HepG2 (cell line): Measurements from ENCODE around the gene SKIC2. TPM values are rescaled to one million over a fixed set of nuclear protein-coding genes. Genes with fewer than 3 reads are reported as not detected.

Experiments used
- ATAC-seq: fragments of 200-7000 bp; cut with Tn5 transposase; 3 replicates; pipeline ENCODE4 v1.9.1; 2020; ENCODE audit warnings: mild to moderate bottlenecking, moderate library complexity
- BruUV-seq: library from RNA; stranded (reverse); fragments of 400-500 nt; replicated peaks from 2 replicates; lab custom pipeline; 2021; lab: Mats Ljungman, UMichigan
- CTCF ChIA-PET: fragments of 300-600 bp; formaldehyde crosslinking; extraction: SDS; loops from one replicate; lab custom pipeline; 2021; ENCODE audit warnings: low total read pairs, inconsistent platforms, low intra/inter-chr PET ratio; lab: Yijun Ruan, JAX
- POLR2A ChIA-PET: fragments of 350-600 bp; sonication (Branson Sonifier 250); formaldehyde crosslinking; loops from one replicate; lab custom pipeline; 2020; ENCODE audit warnings: antibody characterized with exemption, inconsistent platforms; lab: Yijun Ruan, JAX
- DNase-seq: peaks from one replicate; pipeline ENCODE4 v3.0.0-alpha.2; 2015; ENCODE audit warnings: low spot score
- FAIRE-seq: peaks from 3 replicates; lab custom pipeline; 2011; peaks lifted over from hg19 to GRCh38; lab: Jason Lieb, UNC
- H2AFZ ChIP-seq: one replicate; pipeline ENCODE4 v1.6.1; 2011; ENCODE audit warnings: low read length, inconsistent platforms
- H3K27ac ChIP-seq: fragments of 300-600 bp; 3 replicates; pipeline ENCODE4 v1.8.0; 2011; ENCODE audit warnings: mixed run types, mild to moderate bottlenecking, mixed read lengths, low read length, inconsistent platforms; ENCODE audit not compliant: insufficient read depth; ENCODE audit errors: extremely low read length
- H3K27me3 ChIP-seq, 2 experiments: fragments of 200-600 bp in 1 of 2; 2 replicates in 1 of 2; 3 replicates in 1 of 2; pipeline versions ENCODE4 v1.6.0 to v1.8.0; 2011; ENCODE audit warnings: low read length in 2 of 2, mild to moderate bottlenecking in 2 of 2, moderate library complexity in 2 of 2, inconsistent platforms in 1 of 2; ENCODE audit not compliant: insufficient read depth in 2 of 2, control insufficient read depth in 1 of 2
- H3K36me3 ChIP-seq, 2 experiments: fragments of 200-600 bp in 1 of 2; replicated peaks in 1 of 2; 2 replicates in 1 of 2; 3 replicates in 1 of 2; pipeline versions ENCODE4 v1.5.1 to v1.8.0; 2011; ENCODE audit warnings: low read length in 2 of 2, inconsistent platforms in 1 of 2; ENCODE audit not compliant: insufficient read depth in 2 of 2, control insufficient read depth in 1 of 2
- H3K4me1 ChIP-seq: 2 replicates; pipeline ENCODE4 v1.5.1; 2012; ENCODE audit warnings: low read length, inconsistent platforms; ENCODE audit not compliant: insufficient read depth
- H3K4me2 ChIP-seq: 2 replicates; pipeline ENCODE4 v1.6.0; 2011; ENCODE audit warnings: low read depth, low read length, inconsistent platforms
- H3K4me3 ChIP-seq, 3 experiments: fragments of 200-600 bp in 1 of 3; sonication (generic), shearing (Covaris generic) in 1 of 3; replicated peaks in 1 of 3; 2 replicates each; pipeline ENCODE4 v1.5.1; 2011 to 2016; ENCODE audit warnings: low read length in 3 of 3, inconsistent platforms in 2 of 3, low read depth in 2 of 3, mild to moderate bottlenecking in 2 of 3, control low read depth in 1 of 3, mixed read lengths in 1 of 3; ENCODE audit not compliant: insufficient read depth in 1 of 3
- H3K79me2 ChIP-seq: one replicate; pipeline ENCODE4 v1.6.1; 2011; ENCODE audit warnings: low read length, inconsistent platforms; ENCODE audit not compliant: insufficient read depth
- H3K9ac ChIP-seq: 2 replicates; pipeline ENCODE4 v1.6.0; 2011; ENCODE audit warnings: mild to moderate bottlenecking, low read depth, low read length, inconsistent platforms; ENCODE audit not compliant: insufficient read depth
- H3K9me3 ChIP-seq: 2 replicates; pipeline ENCODE4 v1.5.1; 2012; ENCODE audit warnings: mild to moderate bottlenecking, low read length
- H4K20me1 ChIP-seq: 2 replicates; pipeline ENCODE4 v1.6.0; 2011; ENCODE audit warnings: inconsistent platforms, mild to moderate bottlenecking, low read length, moderate library complexity; ENCODE audit not compliant: insufficient read depth
- AKAP8 ChIP-seq: sonication (generic); formaldehyde crosslinking; IDR thresholded peaks from 2 replicates; pipeline ENCODE4 v1.5.1; 2020; ENCODE audit warnings: mild to moderate bottlenecking, missing genetic modification reagents
- ARID2 ChIP-seq: sonication (generic); formaldehyde crosslinking; IDR thresholded peaks from 2 replicates; pipeline ENCODE4 v1.8.1; 2022; ENCODE audit warnings: mild to moderate bottlenecking, missing genetic modification reagents, borderline replicate concordance
- ARID5B ChIP-seq: IDR thresholded peaks from 2 replicates; pipeline ENCODE4 v1.4.0; 2020; ENCODE audit warnings: mild to moderate bottlenecking, missing genetic modification reagents
- CEBPB ChIP-seq: IDR thresholded peaks from 2 replicates; pipeline ENCODE4 v1.6.1; 2011; ENCODE audit warnings: low read depth, low read length, improper control_type of control experiment, borderline replicate concordance
- GRHL1 ChIP-seq: sonication (generic); formaldehyde crosslinking; conservative IDR thresholded peaks from 2 replicates; pipeline ENCODE4 v1.8.0; 2022; ENCODE audit warnings: missing genetic modification reagents
- JUNB ChIP-seq: sonication (generic); formaldehyde crosslinking; IDR thresholded peaks from 2 replicates; pipeline ENCODE4 v1.8.0; 2022; ENCODE audit warnings: missing genetic modification reagents, mild to moderate bottlenecking, borderline replicate concordance
- PLRG1 ChIP-seq: fragments of 450-650 bp; conservative IDR thresholded peaks from 2 replicates; pipeline ENCODE4 v1.6.1; 2016
- THAP9 ChIP-seq: sonication (generic); formaldehyde crosslinking; IDR thresholded peaks from 2 replicates; pipeline ENCODE4; 2020; ENCODE audit warnings: missing genetic modification reagents, mild to moderate bottlenecking, borderline replicate concordance
- ZNF292 ChIP-seq: sonication (generic); formaldehyde crosslinking; IDR thresholded peaks from 2 replicates; pipeline ENCODE4 v1.8.1; 2022; ENCODE audit warnings: mild to moderate bottlenecking, low read depth, missing genetic modification reagents, borderline replicate concordance
- ZNF574 ChIP-seq: sonication (generic); formaldehyde crosslinking; IDR thresholded peaks from 2 replicates; pipeline ENCODE4 v1.4.0; 2020; ENCODE audit warnings: missing genetic modification reagents
- ZNF839 ChIP-seq: sonication (generic); formaldehyde crosslinking; IDR thresholded peaks from 2 replicates; pipeline ENCODE4 v1.4.0; 2020; ENCODE audit warnings: missing genetic modification reagents, mild to moderate bottlenecking, borderline replicate concordance
- WGBS: methylation state at CpG from one replicate; pipeline ENCODE4 v1.1.6; 2017; ENCODE audit warnings: low lambda C conversion rate; 5-methylcytosine and 5-hydroxymethylcytosine counted together
- in situ Hi-C: cut with HindIII; loops from 2 replicates; pipeline ENCODE4 v1.10.0; 2017; ENCODE audit warnings: low pct_unique_long_range_greater_than_20kb; ENCODE audit not compliant: extremely low pct_ligation_motif_present
- intact Hi-C: fragments of 100-400 bp; cut with micrococcal nuclease; formaldehyde crosslinking; loops from one replicate; pipeline ENCODE4 v1.10.0; 2022; ENCODE audit not compliant: unreplicated experiment
- polyA plus RNA-seq, 8 experiments: library from polyadenylated mRNA; depleted of rRNA in 3 of 8; stranded (reverse) in 7 of 8; unstranded in 1 of 8; fragments of >200 nt; fragmentation: Illumina TruSeq in 4 of 8; extraction: Trizol in 4 of 8; gene quantifications; 2 replicates each; pipeline versions ENCODE4 v1.2.1 to v1.2.3, GENCODE V29; 2011 to 2016; ENCODE audit warnings: low read depth in 4 of 8, missing spikeins in 1 of 8, mixed read lengths in 1 of 8; ENCODE audit not compliant: insufficient read depth in 1 of 8
- total RNA-seq, 5 experiments: library from RNA; depleted of rRNA; stranded (reverse); fragments of >200 nt; fragmentation: Illumina TruSeq; extraction: Trizol; gene quantifications; 2 replicates each; pipeline ENCODE4 v1.2.3, GENCODE V29; 2016; ENCODE audit warnings: low read depth in 1 of 5

The SKIC2 gene
- total and polyA plus RNA-seq, 2 of the 13 experiments (the other 11 are each of a cell fraction or from before 2014, with no cell fraction given): 67.1 to 68.4 TPM

- H3K36me3 ChIP-seq: peaks cover 27 to 75% of the 10 kb centered on the region in 2 experiments
- no peaks in the 10 kb centered on the region; a peak in 1 of 5 replicates for H3K27me3 ChIP-seq
- no peak for DNase-seq
- H3K79me2 ChIP-seq: peaks cover 22% of the 10 kb centered on the region
- in situ Hi-C loops (loop anchor here (5.0 kb wide), 1 partner anchor 47 kb away; the partner anchor contains the start of gene ZBTB12), intact Hi-C loops (no loop called here)
- no peaks in the 10 kb centered on the region for H4K20me1 ChIP-seq
- H3K4me1 ChIP-seq: peaks cover 62% of the 10 kb centered on the region
- H3K9me3 ChIP-seq: no peaks in the 10 kb centered on the region
- ChIA-PET POLR2A (interaction anchor here (0.8 to 6.3 kb wide), 7 partner anchors 9 to 51 kb away, joined by 4 to 69 read pairs (median 6); partner anchors contain the start of genes C2, DXO, NELFE and SKIC2), CTCF (no interaction called here)
- ATAC-seq: no peak
- no peak overlapping the region for H3K27ac ChIP-seq
- no peak overlapping the region for H3K9ac ChIP-seq
- WGBS: 98% methylated on average over 6 of the region's 6 CpGs
- FAIRE-seq: peak; percentile 18
- BruUV-seq: no TSS peak
- H2AFZ ChIP-seq: no peak overlapping the region
- H3K4me2 ChIP-seq: no peak overlapping the region
- H3K4me3 ChIP-seq: no peak overlapping the region
- no peak for TF ChIP-seq PLRG1
- TF ChIP-seq ZNF839 (CRISPR knock-in tag): no peak
- TF ChIP-seq CEBPB: peak; percentile 73
- no peak for TF ChIP-seq ARID5B (CRISPR knock-in tag)
- 0 out of 2 replicates have a peak, but pooled peaks have one; percentile 56 for TF ChIP-seq AKAP8 (CRISPR knock-in tag)
- no peak for TF ChIP-seq JUNB (CRISPR knock-in tag)
- no peak for TF ChIP-seq THAP9
- TF ChIP-seq ZNF292 (CRISPR knock-in tag): no peak
- no peak for TF ChIP-seq ZNF574 (CRISPR knock-in tag)
- no peak for TF ChIP-seq GRHL1 (CRISPR knock-in tag)
- TF ChIP-seq ARID2 (CRISPR knock-in tag): 0 out of 2 replicates have a peak, but pooled peaks have one; percentile 54
Observed at GRCh38 chr6:31948753-31949413, 10.1 kb upstream of the SKIC2 start.
